ES-I3 (cell line): ENCODE measurements around the gene SDCBP2.

Experiments
- H3K36me3 ChIP-seq: 2 replicates; pipeline ENCODE4 v1.6.1; 2013; ENCODE audit warnings: mild to moderate bottlenecking, low read length, control low read depth, moderate library complexity; ENCODE audit not compliant: insufficient read depth
- H3K4me1 ChIP-seq: 2 replicates; pipeline ENCODE4 v1.6.1; 2013; ENCODE audit warnings: mild to moderate bottlenecking, control low read depth, low read length; ENCODE audit not compliant: insufficient read depth
- H3K9ac ChIP-seq: 2 replicates; pipeline ENCODE4 v1.6.1; 2013; ENCODE audit warnings: low read depth, mild to moderate bottlenecking, low read length, moderate library complexity
- H3K9me3 ChIP-seq: 2 replicates; pipeline ENCODE4 v1.6.1; 2013; ENCODE audit warnings: mild to moderate bottlenecking, low read length, moderate library complexity; ENCODE audit not compliant: control insufficient read depth, insufficient read depth

The SDCBP2 gene

GRCh38 chr20:1294497-1294896 is 34.4 kb downstream of the SDCBP2 start:
- H3K4me1 ChIP-seq: no peaks in the 10 kb centered on the region
- no peak overlapping the region for H3K9ac ChIP-seq
- no peaks in the 10 kb centered on the region for H3K36me3 ChIP-seq
- H3K9me3 ChIP-seq: no peaks in the 10 kb centered on the region

GRCh38 chr20:1293641-1294379 is 35.1 kb downstream of the SDCBP2 start:
- H3K4me1 ChIP-seq: no peaks in the 10 kb centered on the region
- no peaks in the 10 kb centered on the region for H3K9me3 ChIP-seq
- H3K9ac ChIP-seq: no peak overlapping the region
- H3K36me3 ChIP-seq: no peaks in the 10 kb centered on the region

- Histone ChIP-seq H3K36me3 (no peaks in the 10 kb centered on the region), H3K9me3 (no peaks in the 10 kb centered on the region), H3K9ac (no peak overlapping the region), H3K4me1 (no peaks in the 10 kb centered on the region)
These were observed 36.3 kb downstream of the SDCBP2 start for GRCh38 chr20:1292620-1293019.

- Histone ChIP-seq H3K9me3 (no peaks in the 10 kb centered on the region), H3K9ac (no peak overlapping the region), H3K4me1 (no peaks in the 10 kb centered on the region), H3K36me3 (no peaks in the 10 kb centered on the region)
These were observed 37.7 kb downstream of the SDCBP2 start for GRCh38 chr20:1291191-1291741.

GRCh38 chr20:1287787-1288569 is 41.0 kb downstream of the SDCBP2 start:
- H3K9me3 ChIP-seq: no peaks in the 10 kb centered on the region
- no peak overlapping the region for H3K9ac ChIP-seq
- no peaks in the 10 kb centered on the region for H3K36me3 ChIP-seq
- no peaks in the 10 kb centered on the region for H3K4me1 ChIP-seq

- Histone ChIP-seq H3K36me3 (no peaks in the 10 kb centered on the region), H3K4me1 (no peaks in the 10 kb centered on the region), H3K9ac (no peak overlapping the region), H3K9me3 (no peaks in the 10 kb centered on the region)
These were observed 41.6 kb downstream of the SDCBP2 start for GRCh38 chr20:1287306-1287705.

- no peaks in the 10 kb centered on the region for H3K36me3 ChIP-seq
These were observed 42.5 kb downstream of the SDCBP2 start for GRCh38 chr20:1286267-1287024.

GRCh38 chr20:1283522-1284510 is 45.1 kb downstream of the SDCBP2 start:
- H3K9me3 ChIP-seq: no peaks in the 10 kb centered on the region
- H3K4me1 ChIP-seq: no peaks in the 10 kb centered on the region
- no peak overlapping the region for H3K9ac ChIP-seq
- no peaks in the 10 kb centered on the region for H3K36me3 ChIP-seq

More at GRCh38 chr20:1286267-1287024, 42.5 kb downstream of the SDCBP2 start:
- Histone ChIP-seq H3K4me1 (no peaks in the 10 kb centered on the region), H3K9me3 (no peaks in the 10 kb centered on the region), H3K9ac (no peak overlapping the region)

GRCh38 chr20:1282966-1283365 is 46.0 kb downstream of the SDCBP2 start:
- H3K36me3 ChIP-seq: no peaks in the 10 kb centered on the region
- no peak overlapping the region for H3K9ac ChIP-seq
- no peaks in the 10 kb centered on the region for H3K9me3 ChIP-seq
- H3K4me1 ChIP-seq: no peaks in the 10 kb centered on the region

GRCh38 chr20:1281279-1282057 is 47.5 kb downstream of the SDCBP2 start:
- H3K4me1 ChIP-seq: no peaks in the 10 kb centered on the region
- no peaks in the 10 kb centered on the region for H3K9me3 ChIP-seq
- H3K9ac ChIP-seq: no peak overlapping the region
- H3K36me3 ChIP-seq: no peaks in the 10 kb centered on the region

GRCh38 chr20:1280195-1281102 is 48.5 kb downstream of the SDCBP2 start:
- Histone ChIP-seq H3K36me3 (no peaks in the 10 kb centered on the region), H3K4me1 (no peaks in the 10 kb centered on the region)

GRCh38 chr20:1278993-1279392 is 49.9 kb downstream of the SDCBP2 start:
- Histone ChIP-seq H3K9ac (no peak overlapping the region), H3K9me3 (no peaks in the 10 kb centered on the region), H3K4me1 (no peaks in the 10 kb centered on the region), H3K36me3 (no peaks in the 10 kb centered on the region)

More at GRCh38 chr20:1280195-1281102, 48.5 kb downstream of the SDCBP2 start:
- H3K9me3 ChIP-seq: no peaks in the 10 kb centered on the region
- no peak overlapping the region for H3K9ac ChIP-seq
